H9 (cell line): ENCODE measurements around the gene PAOX. TPM values are rescaled to one million over a fixed set of nuclear protein-coding genes. Genes with fewer than 3 reads are reported as not detected.

ENCODE experiments used
- DNase-seq: peaks from one replicate; pipeline ENCODE4 v3.0.0-alpha.2; 2017
- H2AFZ ChIP-seq: one replicate; pipeline ENCODE4 v1.6.1; 2013; ENCODE audit warnings: mild to moderate bottlenecking, low read length, control low read depth, moderate library complexity
- H2AK5ac ChIP-seq: 2 replicates; pipeline ENCODE4 v1.6.1; 2013; ENCODE audit warnings: low read length, control low read depth, mixed read lengths; ENCODE audit not compliant: insufficient read length
- H2BK120ac ChIP-seq: one replicate; pipeline ENCODE4 v1.6.1; 2013; ENCODE audit warnings: low read depth, mild to moderate bottlenecking, low read length, control low read depth, inconsistent platforms; ENCODE audit not compliant: poor library complexity, severe bottlenecking
- H2BK12ac ChIP-seq: 2 replicates; pipeline ENCODE4 v1.6.1; 2013; ENCODE audit warnings: low read length, control low read depth, mixed read lengths, low read depth; ENCODE audit not compliant: insufficient read length
- H2BK15ac ChIP-seq: 2 replicates; pipeline ENCODE4 v1.6.1; 2013; ENCODE audit warnings: low read depth, low read length, control low read depth
- H2BK20ac ChIP-seq: one replicate; pipeline ENCODE4 v1.6.1; 2013; ENCODE audit warnings: low read depth, mild to moderate bottlenecking, low read length, control low read depth, inconsistent platforms; ENCODE audit not compliant: poor library complexity, severe bottlenecking
- H2BK5ac ChIP-seq: 2 replicates; pipeline ENCODE4 v1.6.1; 2013; ENCODE audit warnings: low read length, control low read depth, mixed read lengths; ENCODE audit not compliant: insufficient read length
- H3K14ac ChIP-seq: 2 replicates; pipeline ENCODE4 v1.6.1; 2013; ENCODE audit warnings: low read length, control low read depth; ENCODE audit not compliant: insufficient read depth
- H3K18ac ChIP-seq: 2 replicates; pipeline ENCODE4 v1.6.1; 2013; ENCODE audit warnings: low read depth, mild to moderate bottlenecking, mixed read lengths, low read length, control low read depth; ENCODE audit not compliant: insufficient read length
- H3K23ac ChIP-seq: 2 replicates; pipeline ENCODE4 v1.6.1; 2013; ENCODE audit warnings: low read length, control low read depth, mixed read lengths, low read depth; ENCODE audit not compliant: insufficient read length
- H3K23me2 ChIP-seq: 2 replicates; pipeline ENCODE4 v1.6.1; 2013; ENCODE audit warnings: low read depth, mild to moderate bottlenecking, mixed read lengths, low read length, control low read depth; ENCODE audit not compliant: insufficient read length, poor library complexity, severe bottlenecking
- H3K27ac ChIP-seq: 2 replicates; pipeline ENCODE4 v1.5.1; 2013; ENCODE audit warnings: low read length, control low read depth, mixed read lengths, low read depth; ENCODE audit not compliant: insufficient read length
- H3K27me3 ChIP-seq: 2 replicates; pipeline ENCODE4 v1.6.1; 2013; ENCODE audit warnings: low read length, control low read depth, inconsistent platforms; ENCODE audit not compliant: insufficient read depth
- H3K4ac ChIP-seq: 2 replicates; pipeline ENCODE4 v1.6.1; 2013; ENCODE audit warnings: low read depth, mild to moderate bottlenecking, control low read depth, inconsistent platforms, low read length, moderate library complexity
- H3K4me1 ChIP-seq: 2 replicates; pipeline ENCODE4 v1.6.1; 2013; ENCODE audit warnings: low read length, control low read depth, inconsistent platforms; ENCODE audit not compliant: insufficient read depth
- H3K4me2 ChIP-seq: 2 replicates; pipeline ENCODE4 v1.6.1; 2013; ENCODE audit warnings: low read length, control low read depth, mixed read lengths; ENCODE audit not compliant: insufficient read length, insufficient read depth
- H3K56ac ChIP-seq: 2 replicates; pipeline ENCODE4 v1.6.1; 2013; ENCODE audit warnings: low read depth, mild to moderate bottlenecking, mixed read lengths, low read length, control low read depth; ENCODE audit not compliant: insufficient read length
- H3K79me1 ChIP-seq: 2 replicates; pipeline ENCODE4 v1.6.1; 2013; ENCODE audit warnings: low read depth, mild to moderate bottlenecking, moderate library complexity, low read length, control low read depth, inconsistent platforms; ENCODE audit not compliant: insufficient read depth, poor library complexity, severe bottlenecking
- H3K79me2 ChIP-seq: 2 replicates; pipeline ENCODE4 v1.6.1; 2013; ENCODE audit warnings: low read length, control low read depth, inconsistent platforms; ENCODE audit not compliant: insufficient read depth
- H3K9ac ChIP-seq: 2 replicates; pipeline ENCODE4 v1.6.1; 2013; ENCODE audit warnings: low read length, control low read depth, mixed read lengths; ENCODE audit not compliant: insufficient read length; ENCODE audit errors: extremely low read depth
- H3K9me3 ChIP-seq: one replicate; pipeline ENCODE4 v1.6.1; 2013; ENCODE audit warnings: low read depth, low read length, inconsistent platforms; ENCODE audit not compliant: control insufficient read depth
- H3T11ph ChIP-seq: one replicate; pipeline ENCODE4 v1.6.1; 2013; ENCODE audit warnings: mild to moderate bottlenecking, low read length, control low read depth, inconsistent platforms
- H4K20me1 ChIP-seq: one replicate; pipeline ENCODE4 v1.6.1; 2013; ENCODE audit not compliant: control insufficient read depth, insufficient read length, insufficient read depth
- H4K5ac ChIP-seq: 2 replicates; pipeline ENCODE4 v1.6.1; 2013; ENCODE audit warnings: low read depth, mild to moderate bottlenecking, mixed read lengths, low read length, control low read depth; ENCODE audit not compliant: insufficient read length
- H4K8ac ChIP-seq: replicated peaks from 2 replicates; pipeline ENCODE4 v1.6.1; 2013; ENCODE audit warnings: low read length, control low read depth, mixed read lengths, low read depth; ENCODE audit not compliant: insufficient read length
- H4K91ac ChIP-seq: 2 replicates; pipeline ENCODE4 v1.6.1; 2013; ENCODE audit warnings: low read depth, mild to moderate bottlenecking, moderate library complexity, mixed read lengths, low read length, control low read depth; ENCODE audit not compliant: insufficient read length
- H3K27ac Mint-ChIP-seq, 3 experiments: 2 replicates in 2 of 3; 3 replicates in 1 of 3; pipeline ENCODE4 v1.8.0; 2020 to 2021; ENCODE audit warnings: mixed read lengths in 3 of 3, mild to moderate bottlenecking in 1 of 3, moderate library complexity in 1 of 3
- H3K27me3 Mint-ChIP-seq: 2 replicates; pipeline ENCODE4 v1.8.0; 2021; ENCODE audit warnings: low read depth, mild to moderate bottlenecking, moderate library complexity, mixed read lengths
- H3K36me3 Mint-ChIP-seq, 3 experiments: 2 replicates in 2 of 3; 3 replicates in 1 of 3; pipeline ENCODE4 v1.8.0; 2020 to 2021; ENCODE audit warnings: low read depth in 3 of 3, mixed read lengths in 3 of 3; ENCODE audit not compliant: insufficient read depth in 1 of 3
- H3K4me1 Mint-ChIP-seq, 2 experiments: 2 replicates each; pipeline ENCODE4 v1.8.0; 2020; ENCODE audit warnings: mixed read lengths in 2 of 2
- H3K4me3 Mint-ChIP-seq, 2 experiments: 2 replicates in 1 of 2; 3 replicates in 1 of 2; pipeline ENCODE4 v1.8.0; 2020 to 2021; ENCODE audit warnings: mild to moderate bottlenecking in 2 of 2, mixed read lengths in 2 of 2, moderate library complexity in 1 of 2
- H3K9me3 Mint-ChIP-seq, 2 experiments: 2 replicates in 1 of 2; 3 replicates in 1 of 2; pipeline ENCODE4 v1.8.0; 2020; ENCODE audit warnings: mild to moderate bottlenecking in 2 of 2, mixed read lengths in 2 of 2, moderate library complexity in 1 of 2
- WGBS: extraction: QIAGEN DNeasy Blood & Tissue Kit; methylation state at CpG from one replicate; pipeline ENCODE4 v1.1.7; 2013; ENCODE audit warnings: missing lambda C conversion rate, low lambda C conversion rate, mixed read lengths; ENCODE audit not compliant: insufficient read length; ENCODE audit errors: extremely low coverage; 5-methylcytosine and 5-hydroxymethylcytosine counted together
- total RNA-seq: library from RNA; stranded (reverse); gene quantifications from 2 replicates; pipeline ENCODE4 v1.2.1, GENCODE V29; 2021
- TF ChIP-seq, protein P1 (sequence below): fragments of 200-600 bp; sonication (generic); conservative IDR thresholded peaks from 3 replicates; pipeline ENCODE4 v1.8.0; 2021; ENCODE audit warnings: antibody characterized with exemption, mild to moderate bottlenecking

The PAOX gene
- total RNA-seq, 1 experiment from 2014 or later, result 5.6 TPM

DNA sequence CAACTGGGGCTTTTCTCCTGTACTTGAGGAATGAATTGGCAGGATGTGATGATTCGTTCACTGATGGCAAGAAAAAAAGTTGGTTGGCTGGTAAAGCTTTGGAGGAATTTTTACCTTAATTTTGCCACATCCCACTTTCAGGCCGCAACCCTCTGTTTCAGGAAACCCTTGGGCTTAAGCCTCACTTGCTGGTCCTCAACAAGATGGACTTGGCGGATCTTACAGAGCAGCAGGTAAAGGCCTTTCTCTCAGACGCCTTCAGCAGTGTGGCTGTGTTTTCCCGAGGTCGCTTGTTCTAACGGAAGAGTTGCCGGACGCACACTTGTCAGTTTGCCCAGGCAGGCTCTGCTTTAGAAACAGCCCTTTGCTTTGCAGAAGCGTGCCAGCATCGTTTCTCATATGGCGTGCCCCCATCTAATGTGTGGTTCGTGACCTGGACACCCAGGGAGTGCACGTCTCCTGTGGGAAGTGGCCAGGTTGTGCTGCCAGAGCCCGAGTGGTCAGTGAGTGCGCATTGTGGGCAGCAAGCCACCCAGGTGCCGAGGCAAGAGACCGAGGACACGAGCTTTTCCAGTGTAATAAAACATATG is 17.1 kb downstream of the PAOX start:
- Mint-ChIP-seq H3K4me1 (peaks cover 9 to 12% of the 10 kb centered on the region in 2 experiments), H3K27me3 (no peaks in the 10 kb centered on the region), H3K27ac (no peak overlapping the region), H3K4me3 (peak overlapping the region; percentile 89 to 96; a peak in 4 of 5 replicates), H3K9me3 (no peaks in the 10 kb centered on the region), H3K36me3 (peaks cover 40 to 53% (median 50%) of the 10 kb centered on the region in 3 experiments)
- Histone ChIP-seq H3K4me1 (no peaks in the 10 kb centered on the region), H2AFZ (no peak overlapping the region), H3K4me2 (no peak overlapping the region), H3K27ac (no peak overlapping the region), H3K14ac (no peak overlapping the region), H2BK120ac (no peak overlapping the region), H3K56ac (no peak overlapping the region), H3K27me3 (no peaks in the 10 kb centered on the region), H3K9me3 (no peaks in the 10 kb centered on the region), H2BK12ac (no peak overlapping the region), H3K23ac (no peak overlapping the region), H3K18ac (no peak overlapping the region), H2BK5ac (no peak overlapping the region), H4K20me1 (no peaks in the 10 kb centered on the region), H2BK20ac (no peak overlapping the region), H3K4ac (no peak overlapping the region), H3T11ph (no peak overlapping the region), H3K23me2 (peaks cover 5% of the 10 kb centered on the region), H3K79me1 (peaks cover 4% of the 10 kb centered on the region), H4K91ac (no peak overlapping the region), H2AK5ac (no peak overlapping the region), H3K79me2 (peaks cover 3% of the 10 kb centered on the region; the same call in 1 of the 2 replicates), H4K8ac (no peak overlapping the region), H3K9ac (no peak overlapping the region), H2BK15ac (no peak overlapping the region; the same call in 1 of the 2 replicates), H4K5ac (no peak overlapping the region)
- no CpG with 5 or more reads among the region's 19 CpGs for WGBS
- TF ChIP-seq, protein P1, sequence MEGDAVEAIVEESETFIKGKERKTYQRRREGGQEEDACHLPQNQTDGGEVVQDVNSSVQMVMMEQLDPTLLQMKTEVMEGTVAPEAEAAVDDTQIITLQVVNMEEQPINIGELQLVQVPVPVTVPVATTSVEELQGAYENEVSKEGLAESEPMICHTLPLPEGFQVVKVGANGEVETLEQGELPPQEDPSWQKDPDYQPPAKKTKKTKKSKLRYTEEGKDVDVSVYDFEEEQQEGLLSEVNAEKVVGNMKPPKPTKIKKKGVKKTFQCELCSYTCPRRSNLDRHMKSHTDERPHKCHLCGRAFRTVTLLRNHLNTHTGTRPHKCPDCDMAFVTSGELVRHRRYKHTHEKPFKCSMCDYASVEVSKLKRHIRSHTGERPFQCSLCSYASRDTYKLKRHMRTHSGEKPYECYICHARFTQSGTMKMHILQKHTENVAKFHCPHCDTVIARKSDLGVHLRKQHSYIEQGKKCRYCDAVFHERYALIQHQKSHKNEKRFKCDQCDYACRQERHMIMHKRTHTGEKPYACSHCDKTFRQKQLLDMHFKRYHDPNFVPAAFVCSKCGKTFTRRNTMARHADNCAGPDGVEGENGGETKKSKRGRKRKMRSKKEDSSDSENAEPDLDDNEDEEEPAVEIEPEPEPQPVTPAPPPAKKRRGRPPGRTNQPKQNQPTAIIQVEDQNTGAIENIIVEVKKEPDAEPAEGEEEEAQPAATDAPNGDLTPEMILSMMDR, result no peak
- DNase-seq, result no peak
